NCI-H146 (cell line): ENCODE data around the gene RANBP17.

Experiments used
- DNase-seq: peaks from one replicate; lab custom pipeline; 2025; lab: John Stamatoyannopoulos, UW

Gene RANBP17

GRCh38 chr5:171092194-171092593, 230.4 kb downstream of the RANBP17 start:
- DNase-seq: no peak

DNA sequence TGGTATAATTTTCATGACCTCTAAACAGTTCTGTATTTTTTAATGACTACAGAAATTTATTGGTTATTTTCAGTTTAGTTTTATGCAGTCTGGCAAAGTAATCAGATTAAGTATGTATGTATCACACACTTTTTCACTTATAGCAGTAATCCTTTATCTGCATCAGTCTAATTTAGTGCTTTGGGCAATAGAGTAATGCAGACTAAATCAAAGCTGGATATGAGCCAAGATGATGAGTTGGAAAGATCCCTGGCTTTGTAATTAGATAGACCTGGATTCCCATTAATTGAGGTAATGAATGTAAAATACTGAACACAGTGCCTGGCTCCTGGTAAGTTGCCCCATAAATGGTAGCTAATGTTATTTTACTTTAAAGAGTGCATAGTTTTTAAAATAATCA, 231.8 kb downstream of the RANBP17 start:
- DNase-seq: no peak

DNA sequence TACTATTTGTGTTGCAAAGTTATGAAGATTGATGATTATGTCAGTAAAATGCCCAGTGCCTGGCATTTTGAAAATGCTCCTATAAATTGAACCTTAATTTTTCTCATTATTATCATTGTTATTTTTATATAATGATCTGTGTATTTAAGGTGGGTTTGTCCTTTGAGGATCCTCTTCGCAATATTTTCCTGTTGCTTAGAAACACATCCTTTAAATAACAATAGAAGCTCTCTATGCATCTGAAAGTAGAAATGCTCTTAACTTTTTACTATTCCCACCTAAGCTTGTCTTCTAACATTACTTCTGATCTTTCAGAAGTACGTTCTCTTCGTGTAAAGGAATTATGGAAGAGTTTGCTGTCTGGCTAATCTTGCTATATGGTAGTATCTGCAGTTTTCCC, 232.5 kb downstream of the RANBP17 start:
- no peak for DNase-seq

DNA sequence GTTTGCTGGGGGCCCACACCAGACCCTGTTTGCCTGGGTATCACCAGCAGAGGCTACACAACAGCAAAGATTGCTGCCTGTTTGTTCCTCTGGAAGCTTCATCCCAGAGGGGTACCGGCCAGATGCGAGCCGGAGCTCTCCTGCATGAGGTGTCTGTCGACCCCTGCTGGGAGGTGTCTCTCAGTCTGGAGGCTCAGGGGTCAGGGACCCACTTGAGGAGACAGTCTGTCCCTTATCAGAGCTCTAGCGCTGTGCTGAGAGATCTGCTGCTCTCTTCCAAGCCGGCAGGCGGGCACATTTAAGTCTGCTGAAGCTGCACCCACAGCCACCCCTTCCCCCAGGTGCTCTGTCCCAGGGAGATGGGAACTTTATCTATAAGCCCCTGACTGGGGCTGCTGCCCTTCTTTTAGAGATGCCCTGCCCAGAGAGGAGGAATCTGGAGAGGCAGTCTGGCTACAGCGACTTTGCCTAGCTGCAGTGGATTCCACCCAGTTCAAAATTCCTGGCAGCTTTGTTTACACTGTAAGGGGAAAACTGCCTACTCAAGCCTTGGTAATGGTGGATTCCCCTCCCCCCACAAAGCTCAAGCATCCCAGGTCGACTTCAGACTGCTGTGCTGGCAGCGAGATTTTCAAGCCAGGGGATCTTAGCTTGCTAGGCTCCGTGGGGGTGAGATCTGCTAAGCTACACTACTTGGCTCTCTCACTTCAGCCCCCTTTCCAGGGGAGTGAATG, 241.2 kb downstream of the RANBP17 start:
- DNase-seq: no peak

- DNase-seq: no peak
Measured at GRCh38 chr5:171107669-171108068, 245.9 kb downstream of the RANBP17 start.

- no peak for DNase-seq
Measured at GRCh38 chr5:171115519-171115918, 253.7 kb downstream of the RANBP17 start.

DNA sequence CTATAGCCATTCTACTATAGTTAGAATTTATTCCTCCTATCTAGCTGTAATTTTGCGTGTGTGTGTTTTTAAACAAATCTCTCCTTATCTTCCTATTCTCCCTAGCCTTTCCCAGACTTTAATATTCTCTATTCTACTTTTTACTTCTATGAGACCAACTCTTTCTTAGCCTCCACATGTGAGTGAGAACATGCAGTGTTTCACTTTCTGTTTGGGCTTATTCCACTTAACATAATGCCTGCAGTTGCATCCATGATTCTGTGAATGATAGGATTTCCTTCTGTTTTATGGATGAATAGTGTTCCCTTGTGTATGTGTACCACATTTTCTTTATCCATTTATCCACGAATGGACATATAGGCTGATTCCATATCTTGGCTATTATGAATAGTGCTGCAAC, 254.9 kb downstream of the RANBP17 start:
- no peak for DNase-seq

DNA sequence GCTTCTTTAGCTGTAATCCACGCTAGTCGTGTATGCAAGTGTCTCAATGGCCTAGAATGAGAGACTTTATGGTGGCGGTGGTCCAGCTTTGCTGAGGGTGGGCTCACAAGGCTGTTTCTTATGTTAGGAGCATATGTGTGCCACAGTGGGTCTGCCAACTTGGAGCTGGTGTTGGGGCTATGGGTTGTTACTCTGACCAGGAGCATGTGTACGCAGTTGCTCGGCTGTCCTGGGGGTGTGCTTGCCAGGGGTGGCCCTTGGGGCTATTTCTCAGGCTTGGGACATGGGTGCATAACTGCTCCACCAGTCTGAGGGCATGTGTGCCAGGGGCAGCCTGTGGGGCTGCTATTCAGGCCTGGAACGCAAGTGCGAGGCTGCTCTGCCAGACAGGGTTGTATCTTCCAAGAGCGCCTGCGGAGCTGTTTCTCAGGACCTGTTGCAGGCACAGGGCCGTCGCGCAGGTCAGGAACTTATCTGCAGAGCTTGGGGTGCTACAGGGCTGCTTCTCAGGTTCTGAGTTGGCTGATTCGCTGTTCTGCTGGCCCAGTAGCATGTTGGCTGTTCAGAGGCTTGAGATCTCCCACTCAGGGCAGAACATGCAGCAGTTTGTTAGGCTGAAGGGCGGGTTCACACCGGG, 259.3 kb downstream of the RANBP17 start:
- DNase-seq: no peak

GRCh38 chr5:171121638-171122037, 259.8 kb downstream of the RANBP17 start:
- no peak for DNase-seq

DNA sequence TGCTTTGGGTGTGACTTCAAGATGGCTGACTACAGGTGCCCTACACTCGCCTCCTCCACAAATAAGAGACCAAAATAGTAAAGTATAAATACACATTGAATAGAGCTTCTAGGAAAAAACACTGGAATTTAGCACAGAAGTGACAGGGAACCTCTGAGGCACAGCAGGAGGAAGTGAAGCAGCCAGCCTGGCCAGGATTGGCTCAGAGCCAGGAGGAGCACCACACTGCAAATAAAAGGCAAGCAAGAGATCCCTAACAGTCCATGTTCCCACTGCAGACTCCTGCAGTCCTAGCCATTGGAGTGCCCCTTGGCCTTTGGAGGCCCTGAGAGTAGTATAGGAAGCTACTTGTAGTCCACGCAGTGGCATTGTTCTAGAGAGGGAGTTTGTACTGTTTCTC, 260.6 kb downstream of the RANBP17 start:
- peak; percentile 5 for DNase-seq

DNA sequence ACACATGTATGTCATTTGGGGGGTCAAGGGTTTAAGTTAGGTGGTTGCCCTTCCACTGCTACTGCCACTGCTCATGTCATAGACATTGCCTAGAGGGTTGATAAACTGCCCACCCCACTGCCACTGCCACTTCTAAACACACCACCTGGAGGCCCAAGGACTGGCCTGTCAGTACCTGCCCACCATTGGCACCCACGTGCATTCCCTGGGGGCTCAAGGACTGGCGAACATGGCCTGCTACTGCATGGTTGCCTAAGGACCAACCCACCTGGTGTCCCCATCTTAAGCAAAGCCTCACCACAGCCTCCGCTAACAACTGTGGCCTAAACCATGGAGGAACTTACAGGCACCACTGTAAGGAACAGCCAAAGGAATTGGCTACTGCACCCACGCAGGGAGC, 261.6 kb downstream of the RANBP17 start:
- DNase-seq: no peak

GRCh38 chr5:171127314-171127713, 265.5 kb downstream of the RANBP17 start:
- DNase-seq: no peak

DNA sequence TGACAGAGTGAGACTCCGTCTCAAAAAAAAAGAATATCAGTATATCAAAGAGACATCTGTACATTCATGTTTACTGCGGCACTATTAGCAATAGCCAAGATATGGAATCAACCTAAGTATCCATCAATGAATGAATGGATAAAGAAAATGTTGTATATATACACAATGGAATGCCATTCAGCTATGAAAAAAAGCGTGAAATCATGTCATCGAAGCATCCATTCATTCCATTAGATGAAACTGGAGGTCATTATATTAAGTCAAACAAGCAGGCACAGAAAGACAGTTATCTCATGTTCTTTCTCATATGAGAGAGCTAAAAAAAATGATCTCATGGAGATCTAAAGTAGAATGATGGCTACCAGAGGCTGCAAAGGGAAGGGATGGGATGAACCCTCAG, 266.3 kb downstream of the RANBP17 start:
- DNase-seq: no peak

DNA sequence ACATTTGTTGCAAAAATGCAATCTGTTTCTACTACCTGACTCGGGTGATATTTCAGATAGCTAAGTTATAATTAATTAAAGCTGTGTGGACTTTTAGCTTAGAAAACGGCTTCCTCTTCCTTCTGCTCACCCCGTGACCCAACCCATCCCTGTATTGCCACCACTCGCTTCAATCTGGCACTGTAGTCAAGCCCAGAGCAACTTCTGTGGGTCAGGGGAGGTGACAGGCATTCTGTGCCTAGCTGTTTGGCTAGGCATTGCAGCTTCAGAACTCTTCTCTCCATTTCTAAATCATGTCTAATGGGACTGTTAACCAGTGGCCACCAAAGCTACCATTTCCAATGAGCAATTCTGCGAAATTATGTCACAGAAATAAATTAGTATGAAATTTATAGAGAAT, 267.5 kb downstream of the RANBP17 start:
- DNase-seq: no peak

DNA sequence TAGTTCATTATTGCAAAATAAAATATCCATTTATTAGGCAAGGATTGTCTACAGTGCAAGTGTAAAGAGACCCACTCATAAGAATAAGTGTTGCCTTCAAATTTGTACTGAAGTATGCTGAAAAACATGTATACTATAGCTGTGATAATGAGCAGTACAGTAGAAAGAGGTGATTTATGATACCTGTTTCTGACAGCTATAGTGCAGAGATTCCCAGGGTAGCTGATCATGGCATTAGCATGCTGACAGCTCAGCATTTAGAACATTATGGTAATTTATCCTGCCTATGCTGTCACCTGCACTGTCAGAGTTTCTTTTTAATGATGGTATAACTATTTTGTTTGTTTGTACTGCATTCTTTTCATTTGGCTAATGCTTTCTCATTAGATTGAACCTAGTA, 269.7 kb downstream of the RANBP17 start:
- peak; percentile 2 for DNase-seq

DNA sequence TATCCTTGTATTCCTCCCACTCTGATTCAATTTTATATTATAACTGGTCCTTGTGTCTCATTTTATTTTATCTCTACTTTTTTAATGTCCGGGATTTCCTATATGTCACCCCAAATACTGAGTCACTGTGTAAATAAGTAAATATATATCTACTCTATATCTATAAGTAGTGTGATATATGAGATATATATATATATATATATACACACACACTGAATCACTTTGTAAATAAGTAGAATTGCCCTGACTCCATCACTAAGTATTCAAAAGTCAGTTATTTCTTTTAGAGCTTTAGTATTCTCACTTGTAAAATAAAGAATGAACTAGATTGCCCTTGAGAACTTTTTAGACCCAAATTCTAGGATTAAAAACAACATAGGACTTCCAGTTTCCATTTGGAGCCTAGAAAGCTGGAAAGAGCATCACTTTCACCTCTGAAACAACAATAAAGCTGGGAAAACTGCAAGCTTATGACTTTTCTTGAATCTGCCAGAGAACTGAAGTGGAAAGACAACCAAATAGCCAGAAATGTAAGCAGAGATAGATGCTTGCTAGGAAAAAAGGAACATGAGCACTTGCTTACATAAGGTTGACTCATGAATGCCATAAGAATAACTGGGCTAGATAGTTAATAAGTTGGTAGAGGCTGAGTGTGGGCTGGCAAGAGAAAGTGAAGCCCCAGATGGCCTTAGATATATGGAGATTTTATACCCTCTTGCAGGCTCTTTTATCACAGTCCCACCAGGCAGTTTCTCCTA, 276.1 kb downstream of the RANBP17 start:
- no peak for DNase-seq

- DNase-seq: no peak
Measured at GRCh38 chr5:171139227-171139626, 277.4 kb downstream of the RANBP17 start.

GRCh38 chr5:171142617-171143016, 280.8 kb downstream of the RANBP17 start:
- DNase-seq: no peak

- DNase-seq: no peak
Measured at GRCh38 chr5:171143171-171143570, 281.4 kb downstream of the RANBP17 start.

DNA sequence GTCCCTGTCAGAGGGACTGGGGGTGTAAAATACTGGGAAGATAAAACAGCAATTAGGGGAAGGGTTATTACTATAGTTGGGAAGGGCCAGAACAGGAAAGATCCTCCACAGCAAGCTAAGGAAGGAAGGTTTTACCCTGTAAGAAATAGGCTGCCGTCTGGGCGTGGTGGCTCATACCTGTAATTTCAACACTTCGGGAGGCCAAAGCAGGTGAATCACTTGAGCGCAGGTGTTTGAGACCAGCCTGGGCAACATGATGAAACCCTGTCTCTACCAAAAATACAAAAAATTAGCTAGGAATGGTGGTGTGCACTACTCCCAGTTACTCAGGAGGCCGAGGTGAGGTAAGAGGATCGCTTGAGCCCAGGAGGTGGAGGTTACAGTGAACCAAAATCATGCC, 282.1 kb downstream of the RANBP17 start:
- DNase-seq: no peak

GRCh38 chr5:171149333-171149732, 287.5 kb downstream of the RANBP17 start:
- DNase-seq: no peak

DNA sequence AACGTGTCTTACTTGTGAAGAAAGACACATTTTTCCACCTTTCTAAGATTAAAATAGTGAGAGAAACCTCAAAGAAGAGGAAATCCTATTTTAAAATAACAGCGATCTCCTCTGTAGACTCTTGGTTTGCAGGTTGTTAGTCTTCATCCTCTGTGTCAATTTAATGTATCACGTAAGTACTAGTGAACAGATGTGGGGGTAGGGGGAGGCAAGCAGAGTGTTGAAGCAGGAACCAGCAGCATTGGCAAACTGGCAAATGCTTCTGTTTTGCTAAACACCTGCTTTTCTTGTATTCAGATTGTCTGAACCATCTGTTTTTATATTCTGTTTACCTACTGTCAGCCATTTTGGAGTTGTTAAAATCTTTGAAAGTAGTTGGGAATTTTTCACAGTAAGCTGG, 288.0 kb downstream of the RANBP17 start:
- DNase-seq: peak; percentile 6

DNA sequence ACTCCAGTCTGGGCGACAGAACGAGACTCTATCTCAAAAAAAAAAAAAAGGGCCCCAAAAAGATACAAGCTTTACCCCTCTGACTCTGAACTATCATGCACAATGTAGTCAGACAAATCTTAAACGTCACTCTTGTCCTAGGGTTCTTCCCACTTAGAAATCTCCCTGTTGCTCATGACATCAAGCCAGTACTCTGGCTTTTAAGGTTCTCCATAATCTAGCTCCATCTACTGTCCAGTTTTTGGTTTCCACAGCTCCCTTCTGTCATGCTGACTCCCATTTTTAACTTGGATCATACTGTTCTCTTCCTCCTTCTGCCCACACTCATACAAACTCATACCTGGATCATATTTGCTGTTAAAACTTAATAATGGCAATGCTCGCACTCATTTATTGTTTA, 290.6 kb downstream of the RANBP17 start:
- DNase-seq: peak; percentile 33
